Mucosa of gallbladder (tissue), 1 donor: Measurements from ENCODE around the gene SEMA3B. TPM values are rescaled to one million over a fixed set of nuclear protein-coding genes. Genes with fewer than 3 reads are reported as not detected.
"Not testable (repeated sequence)": the region's sequence is repeated elsewhere in the genome, so short reads cannot be mapped to it uniquely, and the experiment has no call there.

Experiments used
- DNase-seq: peaks from one replicate; pipeline ENCODE4 v3.0.0-alpha.2; 2020; ENCODE audit warnings: low spot score
- total RNA-seq: library from RNA; stranded (reverse); gene quantifications from one replicate; pipeline ENCODE4 v1.2.1, GENCODE V29; 2021
- donor health status: DM: no; HTN: no; CAD: no.

Gene SEMA3B
- total RNA-seq, 1 donor from 2014 or later = 87.0 TPM

DNA sequence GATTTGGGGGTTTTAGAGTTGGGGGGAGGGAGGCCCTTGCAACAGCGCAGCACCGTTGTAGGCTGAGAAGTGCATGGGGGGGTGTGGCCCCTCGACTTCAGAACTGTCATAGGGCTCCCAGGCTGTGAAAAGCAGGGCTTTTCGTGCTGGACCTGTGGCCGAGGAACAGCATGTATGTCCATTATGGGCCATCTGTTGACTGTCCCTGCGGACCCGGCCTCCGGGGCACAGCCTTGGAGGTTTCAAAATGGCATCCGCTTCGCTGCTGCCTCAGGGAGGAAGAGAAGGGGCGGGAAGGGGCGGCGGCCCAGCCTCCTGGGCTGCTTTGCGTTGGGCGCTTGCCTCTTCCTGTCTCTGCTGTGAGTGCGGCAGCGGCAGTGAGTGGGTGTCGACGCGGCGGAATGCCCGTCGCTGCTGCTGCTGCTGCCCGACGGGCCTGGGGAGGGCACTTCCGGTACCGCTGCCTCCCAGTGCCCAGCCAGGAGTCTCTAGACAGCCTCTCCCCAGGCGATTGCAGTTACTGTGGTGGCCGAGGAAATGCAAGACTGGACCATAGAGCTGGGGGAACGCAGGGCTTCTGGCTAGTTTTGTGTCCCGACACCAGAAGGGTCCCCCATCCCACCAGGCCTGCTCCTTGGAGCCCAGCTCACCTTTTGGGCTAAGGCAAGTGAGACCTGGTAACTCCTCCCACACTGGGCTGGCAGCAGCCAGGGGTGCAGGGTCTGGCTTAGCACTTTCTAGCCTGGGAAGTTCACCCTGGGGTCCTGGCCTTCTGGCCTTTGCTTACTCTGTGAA, 31.0 kb upstream of the SEMA3B start:
- peak; percentile 87 for DNase-seq

DNA sequence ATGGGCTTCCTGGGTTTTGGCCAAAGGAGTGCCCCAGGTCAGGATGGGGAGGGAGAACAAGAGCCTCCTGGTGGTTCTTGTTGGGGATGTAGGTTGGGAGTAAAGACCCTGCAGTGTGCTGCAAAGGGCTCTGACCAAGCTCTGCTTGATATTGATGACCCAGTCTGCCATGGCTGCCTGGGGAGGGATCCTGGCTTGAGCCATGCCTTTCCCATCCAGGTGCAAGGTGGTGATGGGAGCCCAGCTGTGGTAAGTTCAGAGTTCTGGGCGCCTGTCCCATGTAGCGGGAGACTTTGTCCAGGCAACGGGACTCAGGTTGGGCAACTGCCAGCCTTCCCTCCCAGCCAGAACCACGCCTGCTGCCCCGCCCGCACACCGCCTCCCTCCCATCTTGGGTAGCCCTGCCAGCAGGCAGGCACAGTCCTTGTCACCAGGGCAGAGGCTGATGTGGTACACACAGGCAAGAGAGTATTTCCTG, 30.4 kb upstream of the SEMA3B start:
- DNase-seq = peak; percentile 92

DNA sequence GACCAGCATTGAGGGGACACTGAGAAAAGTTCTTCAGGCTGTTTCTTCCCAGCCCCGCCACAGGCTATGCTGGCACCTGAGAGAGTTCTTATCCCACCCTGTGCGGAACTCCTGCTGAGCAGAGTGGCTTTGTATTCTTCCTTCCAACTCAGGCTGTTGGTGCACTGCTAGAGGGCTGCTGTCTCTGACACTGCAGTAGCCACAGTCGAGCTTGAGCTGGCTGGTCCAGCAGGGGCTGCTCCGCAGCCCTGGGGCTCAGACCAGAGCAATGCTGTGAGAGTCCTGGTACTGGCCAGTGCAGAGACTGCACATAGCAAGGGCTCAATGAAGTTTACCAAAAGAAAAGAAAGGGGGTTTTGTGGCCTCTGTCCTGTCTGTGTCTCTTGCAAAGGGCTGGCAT, 29.3 kb upstream of the SEMA3B start:
- no peak for DNase-seq

DNA sequence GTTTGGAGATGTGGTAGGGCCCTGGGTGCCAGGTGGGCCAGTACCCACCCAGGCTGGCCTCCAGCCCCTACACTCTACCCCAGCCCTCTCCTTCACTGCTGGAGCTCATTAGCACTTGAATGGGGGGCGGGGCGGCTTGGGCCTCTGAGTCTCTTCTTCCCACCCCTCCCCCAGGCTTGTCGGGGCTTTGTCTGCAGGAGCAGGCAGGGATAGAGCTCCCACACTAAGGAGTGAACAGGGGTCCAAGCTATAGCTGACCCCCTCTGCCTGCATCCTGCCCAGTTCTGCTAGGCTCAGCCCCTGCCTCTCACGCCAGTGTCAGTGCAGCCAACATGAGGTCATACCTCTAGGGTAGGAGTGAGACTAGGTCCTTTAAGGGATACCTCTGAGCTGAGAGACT, 27.8 kb upstream of the SEMA3B start:
- no peak for DNase-seq

DNA sequence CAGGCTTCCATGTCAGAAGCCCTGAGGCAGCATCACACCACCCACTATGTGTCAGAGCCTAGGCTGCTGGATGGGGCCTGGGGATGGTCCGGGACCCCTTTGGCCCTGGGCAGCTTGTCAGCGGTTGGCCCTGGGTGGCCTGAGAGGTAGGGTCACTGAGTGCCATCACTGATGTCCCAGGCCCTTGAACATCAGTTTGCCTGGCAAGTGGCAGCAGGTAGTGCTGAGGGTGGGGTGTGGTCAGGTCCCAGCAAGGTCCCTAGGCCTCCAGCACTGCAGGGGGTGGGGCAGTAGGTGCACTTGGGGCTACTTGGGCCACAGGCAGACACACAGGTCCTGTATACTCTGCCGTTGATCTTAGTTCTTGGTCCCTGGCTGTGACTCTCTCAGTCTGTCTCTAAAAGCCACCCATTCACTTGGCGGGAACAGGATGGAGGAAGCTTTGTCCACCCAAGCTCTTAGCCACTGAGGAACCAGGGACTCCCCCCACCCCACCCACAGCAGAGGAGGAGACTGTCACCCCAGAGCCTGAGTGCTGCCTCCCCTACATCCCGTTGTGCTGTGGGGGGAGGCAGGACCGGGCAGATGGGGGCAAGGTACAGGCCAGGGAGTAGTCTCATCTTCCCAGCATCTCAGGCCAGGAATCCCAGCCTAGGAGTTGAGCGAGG, 27.1 kb upstream of the SEMA3B start:
- no peak for DNase-seq

DNA sequence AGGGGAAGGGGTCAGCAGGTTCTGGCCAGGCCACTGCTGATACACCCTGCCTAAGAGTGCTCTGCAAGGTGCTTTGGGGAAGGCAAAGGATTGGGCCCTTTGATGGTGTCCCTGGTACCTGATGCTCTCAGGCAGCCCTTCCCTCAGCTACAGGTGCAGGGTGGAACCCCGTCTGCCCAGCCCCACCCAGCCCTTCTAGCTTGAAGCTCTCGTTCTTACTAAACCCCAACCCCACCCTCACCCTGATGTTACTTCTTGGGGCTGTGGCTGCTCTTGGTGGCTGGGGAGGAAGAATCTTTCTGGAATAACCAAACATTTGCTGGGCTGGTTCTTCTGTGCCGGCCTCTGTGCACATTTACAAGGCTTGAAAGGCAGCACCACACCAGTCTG, 26.6 kb upstream of the SEMA3B start:
- no peak for DNase-seq

DNA sequence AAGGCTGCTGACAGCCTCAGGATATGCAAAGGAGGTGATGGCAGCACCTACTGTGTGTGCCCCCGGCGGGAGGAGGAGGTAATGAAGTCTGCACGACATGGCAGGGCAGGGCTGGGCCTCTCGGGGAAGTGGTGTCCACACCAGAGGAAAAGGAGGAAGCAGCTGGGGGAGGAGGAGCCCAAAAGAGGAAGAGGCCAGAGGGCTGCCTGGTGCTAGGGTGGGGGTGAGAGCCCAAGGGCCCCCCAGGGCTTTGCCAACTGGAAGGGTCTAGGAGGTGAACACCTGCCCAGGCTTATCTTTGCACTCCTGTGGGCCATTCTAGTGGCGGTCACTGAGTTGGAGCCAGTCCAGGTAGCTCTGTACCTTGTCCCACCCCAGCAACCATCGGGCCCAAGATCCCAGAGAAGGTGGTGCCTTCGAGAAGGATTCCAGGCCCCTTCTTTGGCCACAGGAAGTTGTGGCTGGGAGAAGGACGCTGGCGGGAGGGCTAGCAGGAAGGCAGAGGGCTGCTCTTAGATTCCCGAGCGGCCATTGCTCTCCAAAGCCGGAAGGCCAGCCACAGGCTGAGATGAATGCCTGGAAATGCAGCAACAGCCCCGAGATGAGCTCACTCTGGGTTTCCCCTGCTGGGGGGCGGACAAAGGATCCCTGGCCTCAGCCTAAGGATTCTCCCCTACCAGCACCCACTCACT, 25.9 kb upstream of the SEMA3B start:
- no peak for DNase-seq

DNA sequence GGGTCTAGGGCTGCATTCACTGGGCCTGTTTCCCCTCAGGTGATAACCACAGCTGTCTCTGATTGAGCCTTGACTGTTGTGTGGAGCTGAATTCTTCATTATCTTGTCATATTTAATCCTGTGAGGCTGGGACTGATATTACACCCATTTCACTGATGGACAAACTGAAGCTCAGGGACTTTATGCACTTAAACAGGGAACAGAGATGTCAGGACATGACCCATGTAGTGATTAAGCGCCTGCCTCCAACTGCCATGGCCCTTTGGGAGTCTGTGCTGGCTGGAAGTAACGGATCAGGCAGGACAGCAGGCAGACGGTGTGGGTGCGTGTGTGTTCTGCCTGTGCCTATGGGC, 25.4 kb upstream of the SEMA3B start:
- DNase-seq = no peak

DNA sequence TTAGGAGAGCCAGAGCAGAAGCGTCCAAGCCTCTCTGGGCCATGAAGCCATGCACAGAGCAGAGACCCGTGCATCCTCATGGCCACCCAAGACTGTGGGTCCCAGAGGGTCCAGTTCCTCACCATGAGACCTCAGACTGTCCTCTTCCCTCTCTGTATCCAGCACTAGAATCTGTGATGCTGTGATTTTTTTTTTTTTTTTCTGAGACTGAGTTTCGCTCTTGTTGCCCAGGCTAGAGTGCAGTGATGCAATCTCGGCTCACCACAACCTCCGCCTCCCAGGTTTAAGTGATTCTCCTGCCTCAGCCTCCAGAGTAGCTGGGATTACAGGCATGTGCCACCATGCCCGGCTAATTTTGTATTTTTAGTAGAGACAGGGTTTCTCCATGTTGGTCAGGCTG, 24.1 kb upstream of the SEMA3B start:
- not testable (repeated sequence) for DNase-seq

DNA sequence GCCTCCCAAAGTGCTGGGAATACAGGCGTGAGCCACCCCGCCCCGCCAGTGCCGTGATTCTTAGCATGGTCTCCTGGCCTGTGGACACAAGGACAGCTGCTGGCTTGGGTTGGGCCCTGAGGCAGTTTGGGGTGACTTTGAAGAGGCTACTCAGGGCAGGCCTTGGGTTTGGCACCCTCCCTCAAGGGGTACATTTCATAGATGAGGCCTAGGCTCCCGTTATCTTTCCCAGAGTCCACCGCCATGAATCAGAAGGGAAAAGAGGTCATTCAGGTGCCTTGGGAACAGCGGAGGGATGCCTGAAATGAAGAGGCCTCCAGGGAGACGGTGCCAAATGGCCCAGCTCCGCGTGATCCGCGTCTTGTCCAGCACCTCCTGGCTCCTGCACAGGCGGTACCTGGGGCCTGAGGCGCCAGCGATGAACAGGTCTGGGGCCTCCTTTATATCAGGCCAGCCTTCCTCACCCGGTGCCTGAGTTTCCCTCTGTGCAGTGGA, 23.6 kb upstream of the SEMA3B start:
- no peak for DNase-seq

DNA sequence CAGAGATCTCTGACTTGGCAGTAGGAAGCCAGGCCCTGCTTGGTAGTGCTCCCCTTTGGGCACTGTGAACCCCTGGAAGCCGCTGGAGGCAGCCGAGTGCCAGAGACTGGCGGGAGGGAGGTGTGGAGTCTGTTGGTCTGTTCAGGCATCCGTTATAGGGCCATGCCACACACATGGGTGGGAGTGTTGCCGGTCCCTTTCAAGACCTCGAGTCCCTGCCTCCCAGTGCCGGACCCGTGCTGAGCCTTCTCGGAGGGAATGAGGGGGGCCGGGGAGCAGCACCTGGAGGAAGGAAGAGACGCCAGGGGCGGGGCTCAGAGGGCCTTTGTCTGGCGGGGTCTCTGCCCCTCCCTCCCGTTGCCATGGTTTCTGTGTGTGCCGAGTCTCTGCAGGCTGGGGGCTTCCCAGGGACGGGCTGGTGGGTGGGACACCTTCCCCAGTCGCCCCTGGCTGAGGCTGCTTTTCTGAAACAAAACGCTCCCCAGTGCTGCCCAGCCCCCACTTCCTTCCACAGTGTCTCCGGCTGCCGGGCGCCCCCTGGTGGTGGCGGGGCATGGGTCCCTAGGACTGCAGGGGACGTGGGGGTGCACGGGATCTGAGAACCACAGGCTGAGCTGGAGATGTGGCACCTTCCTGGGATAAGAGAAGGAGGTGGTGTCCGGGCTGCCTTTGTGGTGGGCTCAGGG, 23.0 kb upstream of the SEMA3B start:
- peak; percentile 88 for DNase-seq

DNA sequence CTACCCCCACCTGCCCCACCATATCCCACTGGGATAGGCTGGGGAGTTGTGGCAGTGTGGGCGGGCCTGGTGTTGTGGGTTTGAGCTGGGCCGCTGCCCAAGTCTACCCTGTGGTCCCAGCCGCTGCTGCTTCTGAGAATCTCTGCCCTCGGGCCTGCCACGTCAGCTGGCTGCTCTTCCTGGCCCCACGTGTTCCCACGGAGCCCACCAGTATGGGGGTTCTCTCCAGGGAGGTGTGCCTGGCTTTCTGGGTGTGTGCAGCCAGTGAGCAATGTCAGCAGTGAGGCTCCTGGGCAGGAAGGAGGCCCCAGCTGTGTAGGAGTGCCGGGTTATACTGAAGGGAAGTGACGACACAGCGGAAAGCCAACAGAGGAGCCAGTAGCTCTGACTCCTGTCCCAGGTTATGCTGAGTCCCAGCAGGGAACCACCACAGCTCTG, 22.4 kb upstream of the SEMA3B start:
- DNase-seq = no peak

DNA sequence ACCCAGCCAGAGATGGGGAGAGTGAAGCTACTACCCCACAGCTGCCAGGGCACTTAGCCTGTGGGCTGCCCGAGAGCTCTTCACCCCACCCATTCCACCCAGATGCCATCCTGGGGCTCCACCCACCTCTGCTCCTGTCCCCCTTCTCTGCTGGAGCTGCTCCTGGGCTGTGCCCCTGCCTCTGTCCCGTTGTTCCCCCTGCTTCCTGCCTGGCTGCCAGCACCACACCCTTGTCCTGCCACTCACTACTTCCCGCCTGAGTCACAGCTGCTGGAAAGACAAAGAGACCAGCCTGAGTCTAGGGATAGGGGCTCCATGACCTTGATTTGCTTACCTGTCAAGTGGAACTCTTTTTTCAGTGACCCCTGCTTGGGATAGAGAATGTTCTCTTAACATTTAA, 20.6 kb upstream of the SEMA3B start:
- DNase-seq = no peak

DNA sequence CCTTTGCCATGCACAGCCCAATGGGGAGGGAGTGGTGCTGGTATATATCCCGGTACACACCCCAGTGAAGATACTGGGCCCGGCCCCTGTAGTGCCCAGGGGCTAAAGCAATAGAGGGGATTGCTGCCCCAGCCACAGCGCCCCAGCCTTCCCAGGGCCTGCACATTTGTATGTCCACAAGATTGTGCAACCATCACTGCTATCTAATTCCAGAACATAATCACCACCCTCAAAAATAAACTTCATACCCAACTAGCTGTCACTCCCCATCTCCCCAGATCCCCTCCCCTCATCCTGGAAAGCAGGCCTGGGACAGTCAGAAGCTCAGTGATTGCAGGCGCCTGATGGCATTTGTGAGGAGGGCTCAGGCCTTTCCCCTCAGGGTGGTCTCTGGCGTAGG, 19.5 kb upstream of the SEMA3B start:
- no peak for DNase-seq

DNA sequence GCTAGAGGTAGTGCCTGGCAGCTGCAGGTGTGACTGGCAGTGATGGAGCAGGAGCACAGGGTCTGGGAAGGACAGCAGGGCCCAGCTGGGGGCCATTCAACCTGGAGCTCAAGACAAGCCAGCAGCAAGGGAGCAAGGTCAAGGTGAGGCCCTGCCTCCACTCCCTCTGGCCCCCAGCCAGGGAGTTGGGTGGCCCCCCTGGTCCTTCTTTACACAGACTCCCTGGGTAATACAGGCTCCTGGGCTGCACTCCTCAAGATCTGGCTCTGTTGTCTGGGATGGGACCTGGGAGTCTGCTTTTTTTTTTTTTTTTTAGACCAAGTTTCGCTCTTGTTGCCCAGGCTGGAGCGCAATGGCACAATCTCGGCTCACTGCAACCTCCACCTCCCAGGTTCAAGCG, 18.4 kb upstream of the SEMA3B start:
- no peak for DNase-seq

DNA sequence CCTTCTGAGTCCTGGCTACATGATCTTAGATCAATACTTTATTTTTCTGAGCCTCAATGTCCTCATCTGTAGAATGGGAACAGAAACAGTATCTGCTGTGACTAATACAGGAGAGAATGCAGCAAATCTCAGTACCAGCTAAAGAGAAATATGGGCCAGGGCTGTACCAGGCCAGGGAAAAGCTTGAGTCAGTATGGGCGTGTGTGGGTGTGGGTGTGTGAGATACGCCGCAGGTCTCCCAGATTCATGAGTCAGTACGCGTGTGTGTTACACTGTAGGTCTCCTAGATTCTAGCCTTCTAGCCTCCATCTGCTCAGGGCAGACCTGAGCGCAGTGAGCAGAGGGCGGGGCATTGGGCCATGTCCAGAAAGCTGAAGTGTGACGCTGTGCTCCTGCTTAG, 17.7 kb upstream of the SEMA3B start:
- no peak for DNase-seq

DNA sequence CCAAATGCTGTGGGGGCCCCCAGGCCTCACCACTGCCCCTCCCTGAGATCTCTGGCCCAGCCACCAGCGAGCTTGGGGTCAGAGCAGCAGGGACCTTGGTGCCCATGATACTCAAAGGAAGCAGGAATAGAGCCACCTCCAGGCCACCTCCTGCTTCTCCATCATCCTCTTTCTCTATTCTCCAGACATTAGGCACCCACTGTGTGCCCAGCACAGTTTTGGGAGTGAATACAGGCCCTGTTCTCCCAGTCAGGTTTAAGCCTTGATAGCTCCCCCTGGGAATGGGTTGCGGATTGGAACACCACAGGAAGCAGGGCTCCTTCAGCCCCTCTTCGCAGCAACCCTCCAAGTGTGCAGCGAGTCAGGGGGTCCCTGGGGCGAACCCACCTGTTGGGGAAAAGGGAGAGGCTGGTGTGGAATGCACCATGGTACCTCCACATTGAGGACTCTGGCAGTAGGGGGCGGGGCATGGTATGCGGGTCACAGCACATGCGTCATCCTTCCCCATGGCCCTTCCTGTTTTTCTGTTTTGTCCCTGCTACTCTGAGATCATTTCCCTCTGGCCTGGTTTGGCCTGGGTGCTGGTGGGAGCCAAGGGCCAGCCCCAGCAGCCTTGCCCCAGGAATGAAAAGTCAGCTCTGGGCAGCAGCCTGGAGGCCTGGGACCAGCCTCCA, 14.2 kb upstream of the SEMA3B start:
- DNase-seq = peak; percentile 64

DNA sequence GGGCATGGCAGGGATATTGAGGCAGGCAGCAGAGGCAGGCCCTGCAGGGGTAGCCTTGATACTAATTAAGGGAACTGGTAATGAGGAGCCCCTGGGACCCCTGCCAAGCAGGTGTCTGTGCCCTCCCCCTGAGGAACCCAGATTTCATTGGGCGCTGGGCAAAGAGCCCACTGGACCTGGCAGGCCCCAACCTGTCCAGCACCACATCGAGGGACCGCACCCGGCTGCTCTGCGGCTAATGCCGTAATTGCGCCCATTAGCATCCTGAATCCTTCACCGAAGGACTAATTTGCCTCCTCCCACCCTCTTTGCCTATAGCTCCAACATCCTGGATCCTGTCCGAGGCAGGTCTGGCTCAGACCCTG, 13.7 kb upstream of the SEMA3B start:
- DNase-seq = no peak

DNA sequence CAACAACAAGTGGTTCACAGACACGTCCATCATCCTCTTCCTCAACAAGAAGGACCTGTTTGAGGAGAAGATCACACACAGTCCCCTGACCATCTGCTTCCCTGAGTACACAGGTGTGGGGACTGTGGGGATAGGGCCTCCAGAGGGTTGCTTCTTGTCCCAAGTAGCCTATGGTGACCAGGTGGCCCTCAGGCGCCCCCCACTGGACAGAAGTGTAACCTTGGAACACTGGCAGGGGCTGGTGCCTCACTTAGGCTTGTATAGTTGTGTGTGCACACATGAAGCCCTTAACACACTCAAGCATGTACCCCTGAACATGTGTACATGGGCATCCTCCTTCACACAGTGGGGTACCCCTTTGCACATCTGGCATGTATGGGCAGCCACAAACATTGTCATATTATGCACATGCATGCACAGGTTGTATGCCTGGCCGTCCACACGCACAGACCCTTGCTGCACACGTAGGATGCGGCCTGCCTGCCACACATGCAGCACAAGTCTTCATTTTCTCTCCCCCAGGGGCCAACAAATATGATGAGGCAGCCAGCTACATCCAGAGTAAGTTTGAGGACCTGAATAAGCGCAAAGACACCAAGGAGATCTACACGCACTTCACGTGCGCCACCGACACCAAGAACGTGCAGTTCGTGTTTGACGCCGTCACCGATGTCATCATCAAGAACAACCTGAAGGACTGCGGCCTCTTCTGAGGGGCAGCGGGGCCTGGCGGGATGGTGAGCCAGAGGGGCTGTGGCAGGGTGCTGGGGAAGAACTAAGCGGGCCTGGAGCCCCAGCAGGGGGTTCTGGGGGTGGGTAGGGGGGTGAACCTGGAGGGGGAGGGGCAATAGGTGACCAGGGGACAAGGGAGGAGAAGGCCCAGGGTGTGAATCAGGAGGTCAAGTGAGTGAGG, 11.7 kb upstream of the SEMA3B start:
- DNase-seq = no peak

DNA sequence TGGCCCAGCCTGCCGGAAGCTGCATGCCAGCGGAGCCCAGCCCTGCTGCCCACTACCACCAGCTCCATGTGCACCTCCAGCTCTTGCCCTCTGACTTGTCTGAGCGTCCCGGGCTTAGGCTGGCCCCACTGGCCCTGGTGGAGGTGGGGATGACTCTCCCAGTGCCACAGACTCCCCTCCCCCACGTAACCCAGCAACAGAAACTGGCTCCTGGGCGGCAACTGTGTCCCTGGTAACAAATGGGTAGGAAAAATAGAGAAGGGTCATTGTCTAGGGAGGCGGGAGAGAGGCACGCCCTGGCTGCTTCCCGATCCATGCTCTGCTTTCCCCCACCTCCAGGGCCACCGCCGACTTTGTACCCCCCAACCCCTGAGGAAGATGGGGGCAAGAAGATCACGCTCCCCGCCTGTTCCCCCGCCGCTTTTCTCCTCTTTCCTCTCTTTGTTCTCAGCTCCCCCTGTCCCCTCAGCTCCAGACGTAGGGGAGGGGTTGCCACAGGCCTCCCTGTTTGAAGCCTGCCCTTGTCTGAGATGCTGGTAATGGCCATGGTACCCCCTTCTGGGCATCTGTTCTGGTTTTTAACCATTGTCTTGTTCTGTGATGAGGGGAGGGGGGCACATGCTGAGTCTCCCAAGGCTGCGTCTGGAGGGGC, 10.8 kb upstream of the SEMA3B start:
- DNase-seq = no peak
